HG02884 (cell line): ENCODE results near the gene ACO2.
"Not testable (repeated sequence)": the region's sequence is repeated elsewhere in the genome, so short reads cannot be mapped to it uniquely, and the experiment has no call there.

Experiments used
- ATAC-seq: cut with Tn5 transposase; IDR thresholded peaks from one replicate; pipeline ENCODE4 v1.9.1; 2021; ENCODE audit warnings: mild to moderate bottlenecking, moderate library complexity; ENCODE audit not compliant: unreplicated experiment

ACO2 gene

GRCh38 chr22:41468381-41469217 is at the start of gene ACO2, which contains the start of gene PHF5A:
Gene ACO2, plus strand, starts transcription at chr22:41469117. Its CDS starts 30 bp downstream, at chr22:41469147.
Gene PHF5A, minus strand, starts transcription at chr22:41468692. Its CDS starts 39 bp downstream, at chr22:41468653.
- ATAC-seq, result peak; percentile 81

- no peak for ATAC-seq
Observed at GRCh38 chr22:41425660-41426365, 43.1 kb upstream of the ACO2 start.

DNA sequence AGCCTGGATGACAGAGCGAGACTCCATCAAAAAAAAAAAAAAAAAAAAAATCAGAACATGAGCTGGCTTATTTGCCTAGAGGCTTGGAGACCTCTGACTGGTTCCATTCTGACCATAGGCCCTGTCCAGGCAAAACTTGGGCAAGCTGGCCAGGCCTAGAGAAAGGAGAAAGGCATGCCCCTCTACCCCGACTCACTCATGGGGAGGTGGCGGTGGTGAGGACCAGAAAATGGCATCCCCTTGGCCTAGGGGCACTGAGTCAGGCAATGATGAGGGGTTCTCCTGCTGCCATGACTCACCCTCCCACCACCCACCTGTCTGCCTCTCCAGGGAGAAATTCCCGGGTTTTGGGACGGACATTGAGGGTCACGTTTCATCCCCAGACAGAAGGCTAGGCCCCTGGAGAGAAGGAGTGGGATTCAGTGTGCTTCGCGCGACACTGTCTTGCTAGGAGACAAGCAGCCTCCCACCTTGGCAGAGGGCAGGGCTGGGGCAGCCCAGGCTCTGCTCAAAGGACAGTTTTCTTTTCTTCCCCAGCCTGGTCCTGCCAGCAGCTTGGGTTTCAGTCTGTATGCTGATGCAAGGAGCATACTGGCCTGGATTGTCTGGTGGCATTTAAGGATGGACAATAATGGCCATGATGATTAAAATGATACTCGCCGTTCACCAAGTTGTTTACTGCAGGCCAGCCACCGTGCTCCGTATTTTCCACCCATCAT is 39.5 kb upstream of the ACO2 start:
- ATAC-seq, result no peak

DNA sequence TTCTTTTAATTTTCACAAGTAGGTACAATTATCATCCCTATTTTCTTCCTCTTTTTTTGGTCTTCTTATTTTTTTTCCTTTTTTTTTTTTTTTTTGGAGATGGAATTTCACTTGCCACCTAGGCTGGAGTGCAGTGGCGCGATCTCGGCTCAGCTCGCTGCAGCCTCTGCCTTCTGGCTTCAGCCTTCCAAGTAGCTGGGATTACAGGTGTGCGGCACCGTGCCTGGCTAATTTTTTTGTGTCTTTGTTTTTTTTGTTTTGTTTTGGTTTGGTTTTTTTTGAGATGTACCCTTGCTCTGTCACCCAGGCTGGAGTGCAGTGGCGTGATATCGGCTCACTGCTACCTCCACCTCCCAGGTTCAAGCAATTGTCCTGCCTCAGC is 39.0 kb upstream of the ACO2 start:
- no peak for ATAC-seq

DNA sequence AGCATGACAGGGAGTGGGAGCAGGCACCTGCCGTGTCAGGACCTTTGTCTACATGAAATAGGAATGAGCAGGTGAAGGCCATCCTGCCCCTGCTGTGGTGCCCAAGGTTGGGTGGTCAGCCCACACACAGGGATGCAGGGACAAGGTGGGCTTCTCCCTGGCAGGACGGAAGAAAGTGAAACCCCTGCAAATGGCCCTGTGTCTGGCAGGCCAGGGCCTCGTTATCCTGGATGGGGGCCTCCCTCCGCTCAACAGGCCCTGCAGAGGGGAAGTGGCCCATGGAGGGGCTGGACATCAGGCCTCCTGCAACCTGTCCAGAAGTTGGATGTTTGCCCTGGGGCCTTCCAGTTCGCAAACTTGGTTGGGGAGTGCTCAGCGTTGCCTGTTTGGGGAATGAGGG is 37.3 kb upstream of the ACO2 start:
- no peak for ATAC-seq

- ATAC-seq, result not testable (repeated sequence)
Observed at GRCh38 chr22:41433480-41433879, 35.4 kb upstream of the ACO2 start.

- not testable (repeated sequence) for ATAC-seq
Observed at GRCh38 chr22:41434361-41435003, 34.4 kb upstream of the ACO2 start.

GRCh38 chr22:41435560-41435959 is 33.4 kb upstream of the ACO2 start:
- ATAC-seq, result no peak

DNA sequence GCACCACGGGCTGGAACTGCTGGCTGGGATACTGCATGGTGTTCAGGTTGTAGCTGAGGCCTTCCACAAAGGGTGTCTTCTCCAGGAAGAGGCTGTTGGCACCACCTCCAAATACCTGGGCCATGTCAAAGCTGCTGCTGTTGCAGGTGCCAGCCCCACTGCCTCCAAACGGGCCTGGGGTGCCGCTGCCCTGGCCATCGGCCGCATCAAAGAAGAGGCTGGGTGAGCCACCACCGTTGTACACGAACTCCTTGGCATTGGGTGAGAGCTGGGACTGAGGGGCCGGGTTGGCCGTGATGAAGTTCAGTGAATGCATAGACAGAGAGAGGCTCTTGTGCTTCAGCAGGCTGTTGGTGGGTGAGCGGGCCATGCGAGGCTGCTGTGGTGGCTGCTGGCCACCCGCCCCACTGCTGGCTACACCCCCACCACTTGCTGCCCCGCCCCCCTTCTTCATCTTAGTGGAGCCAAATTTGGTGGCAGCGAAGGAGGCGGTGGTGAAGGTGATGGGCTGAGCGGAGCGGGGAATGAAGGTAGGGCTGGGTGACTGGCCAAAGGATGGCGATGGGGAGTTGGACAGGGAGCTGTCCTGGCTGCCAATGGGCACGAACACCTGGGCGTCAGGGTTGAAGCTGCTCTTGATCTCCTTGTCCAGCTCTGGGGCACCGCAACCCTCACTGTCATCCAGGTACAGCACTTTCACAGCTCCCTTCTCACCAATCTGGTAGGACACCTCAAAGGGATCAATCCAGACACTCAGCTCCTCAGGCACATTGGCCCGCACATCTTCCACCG is 32.4 kb upstream of the ACO2 start:
- no peak for ATAC-seq

DNA sequence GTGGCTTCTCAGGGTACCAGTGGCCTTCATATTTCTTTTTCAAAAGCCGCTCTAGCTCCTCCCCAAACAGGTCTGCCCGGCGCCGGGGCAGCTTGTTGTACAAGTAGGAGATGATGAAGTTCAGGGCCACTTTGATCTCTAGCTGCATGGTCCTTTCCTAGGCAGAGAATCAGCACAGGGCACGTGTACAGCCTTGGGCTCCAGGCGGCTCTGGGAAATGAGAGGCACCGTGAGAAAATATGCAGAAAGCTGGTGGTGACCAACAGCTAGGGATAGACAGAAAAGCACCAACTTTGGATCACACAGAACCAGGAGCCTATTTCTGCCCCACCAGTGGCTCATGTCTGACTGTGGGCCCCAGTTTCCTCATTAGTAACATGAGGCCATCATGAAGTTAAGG is 31.7 kb upstream of the ACO2 start:
- no peak for ATAC-seq

DNA sequence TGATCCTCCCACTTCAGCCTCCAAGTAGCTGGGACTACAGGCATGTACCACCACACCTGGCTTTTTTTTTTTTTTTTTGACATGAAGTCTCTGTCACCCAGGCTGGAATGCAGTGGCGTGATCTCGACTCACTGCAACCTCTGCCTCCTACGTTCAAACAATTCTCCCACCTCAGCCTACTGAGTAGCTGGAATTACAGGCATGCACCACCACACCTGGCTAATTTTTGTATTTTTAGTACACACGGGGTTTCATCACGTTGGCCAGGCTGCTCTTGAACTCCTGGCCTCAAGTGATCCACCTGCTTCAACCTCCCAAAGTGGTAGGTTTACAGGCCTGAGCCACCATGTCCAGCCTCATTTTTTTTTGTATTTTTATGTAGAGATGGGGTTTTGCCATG is 28.4 kb upstream of the ACO2 start:
- ATAC-seq, result not testable (repeated sequence)

- ATAC-seq, result no peak
Observed at GRCh38 chr22:41442240-41442792, 26.6 kb upstream of the ACO2 start.

GRCh38 chr22:41444360-41445128 is 24.4 kb upstream of the ACO2 start:
- peak; percentile 47 for ATAC-seq

DNA sequence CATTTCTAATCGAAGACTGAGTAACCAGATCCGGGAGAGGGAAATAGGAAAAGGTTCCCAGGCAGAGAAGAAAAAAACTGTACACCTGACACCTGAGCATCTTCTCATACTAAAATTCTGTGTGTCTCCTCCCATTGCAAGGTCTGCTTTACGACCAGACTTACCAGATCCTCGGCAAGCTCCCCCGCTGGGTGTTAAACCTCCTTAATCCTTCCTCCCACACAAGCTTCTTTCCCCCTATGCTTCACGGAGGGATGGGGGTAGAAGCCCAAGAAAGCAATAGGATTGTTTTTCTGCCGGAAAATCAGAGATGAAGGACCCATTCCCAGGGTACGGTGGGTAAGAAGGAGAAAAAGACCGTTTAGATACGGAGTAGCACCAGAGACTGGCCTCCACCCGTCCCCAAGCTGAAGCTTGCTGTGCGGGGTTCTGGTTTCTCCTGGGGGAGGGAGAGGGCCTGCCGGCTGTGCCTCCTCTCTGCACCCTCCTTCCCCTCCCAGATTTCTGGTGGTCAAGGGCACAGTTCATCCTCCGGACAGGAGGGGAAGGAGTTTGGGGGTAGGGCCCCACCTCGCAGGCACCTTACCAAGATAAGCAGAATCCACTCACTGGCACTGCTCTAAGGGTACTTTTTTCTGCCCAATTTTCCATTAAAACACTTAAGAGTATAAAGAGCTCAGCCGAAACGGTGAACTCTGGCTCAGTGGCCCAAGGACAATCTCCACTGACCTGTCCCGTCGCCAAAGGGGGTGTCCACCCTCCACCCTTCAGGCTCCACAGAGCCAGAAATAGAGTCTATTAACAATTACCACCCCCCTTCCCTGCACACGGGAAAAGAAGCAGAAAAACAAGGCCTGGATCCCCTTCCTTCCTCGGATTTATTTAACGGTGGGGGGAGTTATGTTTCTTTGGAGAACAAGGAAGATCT is 23.5 kb upstream of the ACO2 start:
- ATAC-seq, result no peak

DNA sequence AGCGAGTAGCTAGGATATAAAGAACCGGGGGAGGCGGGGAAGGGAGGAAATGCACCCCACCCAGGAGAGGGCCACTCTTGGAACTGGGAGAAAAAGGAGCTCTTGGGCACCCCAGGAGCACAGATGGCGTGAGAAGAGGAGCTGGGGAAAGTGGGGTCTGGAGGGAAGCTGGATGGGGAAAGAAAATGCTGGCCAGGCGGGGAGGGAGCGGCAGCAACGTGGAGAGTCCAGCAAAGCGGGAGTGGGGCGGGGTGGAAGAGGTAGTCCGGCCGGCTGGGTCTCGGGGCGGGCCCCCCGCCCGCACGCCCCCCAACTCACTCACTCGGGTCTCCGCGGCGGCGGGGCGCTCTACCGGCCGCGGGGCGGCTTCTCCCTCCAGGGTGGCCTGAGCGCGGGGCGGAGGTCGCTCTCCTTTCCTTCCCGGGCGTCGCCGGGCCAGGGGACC is 22.8 kb upstream of the ACO2 start:
- ATAC-seq, result no peak

DNA sequence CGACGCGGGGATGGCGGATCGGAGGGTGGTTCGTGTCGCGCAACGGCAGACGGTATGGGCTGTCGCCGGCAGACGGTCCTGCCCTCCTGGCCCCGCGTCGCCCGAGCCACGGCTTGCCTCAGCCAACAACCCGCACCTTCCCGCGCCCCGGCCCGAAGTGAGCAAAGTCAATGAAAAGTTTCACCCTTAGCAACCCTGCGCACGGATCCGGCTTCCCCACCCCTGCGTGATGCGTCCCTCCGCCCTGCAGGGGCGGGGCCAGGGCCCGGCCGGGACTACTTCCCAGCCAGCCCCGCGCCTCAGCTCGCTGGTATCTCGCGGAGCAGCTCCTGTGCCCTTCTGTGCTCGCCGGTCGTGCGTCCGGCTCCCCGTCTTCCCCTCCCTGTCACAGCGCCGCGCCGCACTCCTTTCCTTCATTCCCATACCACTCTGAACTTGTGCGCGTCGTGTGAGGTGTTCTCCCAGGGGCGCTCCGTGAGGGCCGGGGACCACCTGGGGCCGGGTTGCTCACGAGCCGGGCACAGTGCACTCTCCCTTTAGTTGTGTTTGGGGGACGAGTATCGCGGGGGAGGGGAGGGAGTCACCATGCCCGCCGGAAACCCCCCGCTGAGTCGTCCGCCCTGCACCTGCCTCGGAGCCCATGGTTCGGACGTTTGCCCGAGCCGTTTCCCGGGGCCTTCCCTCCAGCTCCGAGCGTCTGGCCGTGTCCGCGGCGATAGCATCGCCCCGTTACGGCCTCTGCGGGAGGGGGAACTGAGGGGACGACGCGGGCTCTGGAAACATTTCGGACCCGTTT is 22.1 kb upstream of the ACO2 start, which contains the start of gene TOB2:
Gene TOB2, minus strand, starts transcription at position 163 of the 796 bp plus-strand sequence. CDS start 9,456 bp downstream, outside the sequence.
- peak; percentile 34 for ATAC-seq
